ENCODE measurements around the gene PRG2.

Gene PRG2, protein sequence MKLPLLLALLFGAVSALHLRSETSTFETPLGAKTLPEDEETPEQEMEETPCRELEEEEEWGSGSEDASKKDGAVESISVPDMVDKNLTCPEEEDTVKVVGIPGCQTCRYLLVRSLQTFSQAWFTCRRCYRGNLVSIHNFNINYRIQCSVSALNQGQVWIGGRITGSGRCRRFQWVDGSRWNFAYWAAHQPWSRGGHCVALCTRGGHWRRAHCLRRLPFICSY

DNA sequence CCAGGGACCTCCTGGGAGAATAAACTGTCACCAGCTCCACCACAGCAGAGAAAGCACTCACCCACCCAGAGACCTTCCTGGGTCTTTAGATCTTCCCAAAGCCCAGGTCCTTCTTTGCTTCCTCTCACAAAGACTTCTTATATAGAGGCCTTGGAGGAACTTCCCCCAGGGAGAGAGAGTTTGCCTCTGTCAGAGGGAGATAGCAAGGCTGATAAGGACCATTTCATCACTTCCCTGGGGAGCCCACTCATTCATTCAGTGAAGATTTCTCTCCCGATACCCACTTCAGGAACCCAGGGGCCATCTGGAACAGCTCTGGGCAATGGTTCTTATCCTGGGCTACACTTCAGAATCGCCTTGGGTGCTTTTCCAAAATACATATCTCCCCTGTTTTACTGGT is at the start of gene PRG2:
Gene PRG2 (minus strand): TSS at position 116 of the 400 bp plus-strand sequence. CDS start 706 bp downstream, outside the sequence.
- no peak for DNase-seq (ENCODE audit: low read depth)

DNA sequence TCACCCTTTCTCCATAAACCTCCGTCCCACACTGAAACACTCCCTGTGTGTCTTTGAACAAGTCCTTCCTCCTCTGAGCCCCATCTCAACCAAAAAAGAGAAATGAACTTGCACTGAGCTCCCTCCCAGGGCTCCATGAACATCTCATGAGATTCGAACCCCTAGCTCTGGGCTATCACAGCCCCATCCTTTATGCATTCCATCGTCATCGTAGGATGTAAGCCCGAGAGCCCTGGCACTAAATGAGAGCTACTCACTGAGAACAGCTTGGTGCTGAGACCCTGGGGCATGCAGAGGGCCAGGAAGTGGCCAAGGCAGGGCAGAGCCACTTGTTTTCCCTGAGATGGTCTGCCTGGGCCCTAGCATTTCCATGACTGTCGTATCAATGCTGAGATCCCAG is 49.3 kb upstream of the PRG2 start:
- no peak for DNase-seq (ENCODE audit: low read depth)

DNA sequence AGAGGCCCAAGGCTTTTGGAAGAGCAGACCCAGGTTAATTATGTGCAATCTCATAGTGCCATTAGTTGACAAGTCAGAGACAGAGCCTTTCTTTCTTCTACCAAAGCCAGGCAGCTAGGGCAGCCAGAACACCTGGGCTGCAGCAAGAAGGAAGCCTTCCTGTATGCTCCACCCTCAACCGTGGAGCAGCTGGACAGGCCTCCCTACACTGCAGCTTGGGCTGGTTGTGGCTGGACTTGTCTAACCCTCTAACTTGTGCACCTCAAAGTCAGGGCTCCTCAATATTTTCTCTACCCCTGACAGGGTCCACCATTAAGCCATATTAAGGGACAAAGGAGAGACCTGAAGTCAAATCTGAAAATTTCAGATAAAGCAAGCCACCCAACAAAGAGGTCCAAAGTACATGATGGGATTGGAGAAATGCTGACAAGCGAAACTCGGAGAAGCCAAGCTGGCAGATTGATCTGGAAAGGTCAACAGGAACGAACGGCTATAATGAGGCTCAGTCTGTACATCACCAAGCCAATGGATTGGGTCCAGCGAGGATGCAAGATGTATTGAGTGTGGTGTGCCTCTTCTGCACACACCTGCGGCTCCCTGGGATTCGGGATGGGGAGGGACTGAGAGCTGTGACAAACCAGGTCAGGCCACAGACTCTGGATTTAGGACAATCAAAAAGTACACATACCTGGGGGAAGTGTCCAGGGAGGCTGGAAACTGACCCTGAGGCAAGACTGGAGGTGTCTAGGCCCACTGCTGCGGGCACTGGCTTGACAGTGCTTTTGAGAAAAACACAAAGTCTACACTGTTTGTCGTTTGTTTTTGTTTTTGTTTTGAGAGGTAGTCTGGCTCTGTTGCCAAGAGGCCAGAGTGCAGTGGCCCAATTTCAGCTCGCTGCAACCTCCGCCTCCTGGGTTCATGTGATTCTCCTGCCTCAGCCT is 48.2 kb upstream of the PRG2 start:
- DNase-seq (ENCODE audit: low read depth): no peak

DNA sequence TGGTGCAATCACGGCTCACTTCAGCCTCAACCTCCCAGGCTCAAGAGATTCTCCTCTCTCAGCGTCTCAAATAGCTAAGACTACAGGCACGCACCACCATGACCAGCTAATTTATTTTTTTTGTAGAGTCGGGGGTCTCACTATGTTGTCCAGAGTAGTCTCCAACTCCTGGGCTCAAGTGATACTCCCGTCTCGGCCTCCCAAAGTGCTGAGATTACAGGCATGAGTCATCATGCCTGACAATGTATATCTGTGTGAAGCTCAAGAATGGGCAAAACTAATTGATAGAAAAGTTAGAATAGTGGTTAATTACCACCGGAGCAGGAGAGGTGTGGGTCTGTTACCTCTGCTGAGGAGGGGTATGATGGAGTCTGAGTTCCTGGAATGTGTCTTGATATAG is 45.6 kb upstream of the PRG2 start:
- DNase-seq (ENCODE audit: low read depth): no peak

DNA sequence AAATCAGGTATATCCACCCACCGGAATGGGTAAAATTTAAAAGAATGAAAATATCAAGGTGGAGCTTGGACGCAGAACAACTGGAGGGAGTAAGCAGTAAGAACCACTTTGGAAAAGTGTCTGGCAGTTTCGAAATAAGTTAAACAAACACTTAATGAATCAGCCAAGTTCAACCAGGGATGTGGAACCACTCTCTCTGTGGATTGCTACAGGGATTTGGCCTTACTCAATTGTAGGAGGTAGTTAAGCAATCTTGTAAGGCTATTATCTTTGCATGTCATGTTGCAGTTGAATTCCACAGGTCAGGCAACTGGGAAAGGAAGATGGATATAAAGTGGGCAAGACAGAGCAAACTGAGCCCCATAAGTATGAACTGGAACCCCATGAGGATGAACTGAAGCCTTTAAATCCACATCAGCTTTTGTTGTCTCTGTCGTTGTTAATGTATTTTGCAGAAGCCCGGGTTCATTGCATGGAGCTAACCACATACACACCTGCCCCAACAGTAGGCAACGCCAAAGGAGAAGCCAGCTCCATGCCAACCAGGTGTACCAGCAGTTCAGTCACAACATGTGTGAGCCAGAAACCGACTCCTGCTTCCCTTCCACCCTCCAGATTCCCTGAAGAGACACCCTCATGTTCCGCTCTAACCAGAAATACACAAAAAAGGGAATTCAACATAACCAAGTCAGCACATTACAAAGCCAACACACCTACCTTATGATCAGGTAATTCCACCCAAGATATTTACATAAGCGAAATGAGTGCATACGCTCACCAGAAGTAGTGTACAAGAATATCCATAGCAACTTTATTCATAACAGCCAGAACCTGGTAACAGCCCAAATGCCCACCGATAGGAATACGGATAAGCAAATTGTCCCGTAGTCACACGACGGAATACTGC is 44.4 kb upstream of the PRG2 start:
- DNase-seq (ENCODE audit: low read depth): peak; percentile 93

DNA sequence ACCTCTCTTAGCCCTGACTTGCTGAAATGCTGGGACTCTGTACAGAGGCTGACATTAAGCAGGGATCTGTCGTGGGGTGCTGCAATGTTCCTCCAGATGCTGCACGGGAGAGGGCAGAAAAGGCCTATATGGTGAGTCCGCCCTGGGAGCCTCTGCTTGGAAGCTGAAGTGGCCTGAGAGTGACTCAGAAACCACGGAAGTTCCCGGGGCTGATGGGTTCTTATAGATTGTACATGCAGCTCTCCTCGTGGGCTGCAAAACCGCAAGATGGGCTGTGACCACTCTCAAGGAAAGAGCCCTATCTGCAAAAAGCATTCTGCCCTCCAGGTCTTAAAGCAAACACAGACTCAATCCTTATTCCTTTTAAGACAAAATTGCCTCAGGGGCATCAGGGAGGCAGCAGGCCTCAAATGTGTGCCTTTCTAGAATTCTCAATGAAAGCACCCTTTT is 42.3 kb upstream of the PRG2 start:
- peak; percentile 85 for DNase-seq (ENCODE audit: low read depth)

DNA sequence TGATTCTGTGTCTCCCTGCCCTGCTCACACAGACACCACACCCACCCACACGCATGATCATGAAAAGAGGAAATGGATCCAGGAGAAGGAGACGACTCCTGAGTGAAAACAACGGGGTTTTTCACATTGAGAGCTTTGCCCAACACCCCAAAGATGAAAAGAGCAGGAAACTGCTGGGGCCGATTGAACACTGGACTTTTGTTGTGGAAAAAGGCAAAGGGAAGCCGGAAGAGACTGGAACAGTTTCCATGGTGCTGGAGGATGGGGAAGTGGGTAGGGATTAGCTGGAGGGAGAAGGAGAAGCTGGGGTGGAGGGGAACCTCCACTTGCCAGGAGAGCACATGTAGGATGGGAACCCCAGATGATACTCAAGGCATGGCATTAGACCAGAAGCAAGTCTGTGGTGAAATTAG is 41.7 kb upstream of the PRG2 start:
- DNase-seq (ENCODE audit: low read depth): no peak

DNA sequence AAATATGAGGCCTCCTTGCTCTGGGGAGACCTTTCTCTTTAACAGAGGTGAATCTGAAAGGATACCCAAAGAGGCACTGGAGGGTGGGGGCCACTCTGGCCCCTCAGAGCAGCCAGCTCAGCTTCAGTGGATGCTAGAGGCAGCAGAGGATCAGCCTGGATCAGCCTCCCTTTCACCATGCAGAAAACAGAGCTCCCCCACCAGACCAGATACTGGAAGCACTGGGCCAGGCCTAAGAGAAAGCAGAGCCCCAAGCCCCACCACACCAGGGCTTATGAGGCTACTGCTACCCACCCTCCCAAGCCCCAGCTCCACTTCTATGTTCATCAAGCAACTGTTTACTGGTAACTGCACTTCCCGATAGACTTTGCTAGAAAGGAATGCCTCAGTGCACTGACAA is 40.5 kb upstream of the PRG2 start:
- no peak for DNase-seq (ENCODE audit: low read depth)

DNA sequence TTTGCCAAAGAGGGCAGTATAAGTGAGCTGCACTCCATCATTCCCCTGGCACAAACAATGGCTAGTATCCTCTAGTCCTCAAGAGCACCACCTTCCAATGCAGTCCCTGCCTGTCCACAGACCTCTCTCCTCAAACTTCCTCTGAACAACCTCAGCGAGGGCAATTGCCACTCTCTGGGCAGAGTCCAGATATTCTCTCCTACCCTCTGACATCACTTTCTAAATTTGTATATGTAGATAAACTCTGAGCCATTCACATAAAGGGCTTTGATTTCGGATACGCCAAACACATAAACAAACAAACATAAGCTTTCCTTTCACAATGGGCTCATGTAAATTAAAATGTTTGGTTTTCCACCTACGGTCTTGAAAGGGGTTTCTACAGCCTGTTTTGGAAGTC is 39.5 kb upstream of the PRG2 start:
- DNase-seq (ENCODE audit: low read depth): no peak

DNA sequence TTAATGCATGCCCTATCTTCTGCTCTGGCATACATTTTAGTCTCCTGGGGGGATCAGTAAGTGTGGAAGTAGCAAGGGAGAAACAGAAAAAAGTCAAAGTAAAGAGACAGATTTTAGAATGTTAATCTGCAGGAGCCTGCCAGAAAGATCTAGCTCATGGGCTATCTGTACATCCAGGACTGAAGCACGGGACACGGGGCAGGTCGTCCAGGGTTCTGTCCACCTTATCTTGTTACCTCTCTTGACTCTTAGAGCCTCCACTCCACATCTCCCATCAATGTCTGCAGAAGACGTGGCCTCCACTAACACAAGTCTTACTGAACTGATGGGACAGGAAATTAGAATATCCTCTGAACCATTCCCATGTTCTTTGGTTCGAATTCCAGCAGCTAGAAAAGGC is 38.2 kb upstream of the PRG2 start:
- no peak for DNase-seq (ENCODE audit: low read depth)

DNA sequence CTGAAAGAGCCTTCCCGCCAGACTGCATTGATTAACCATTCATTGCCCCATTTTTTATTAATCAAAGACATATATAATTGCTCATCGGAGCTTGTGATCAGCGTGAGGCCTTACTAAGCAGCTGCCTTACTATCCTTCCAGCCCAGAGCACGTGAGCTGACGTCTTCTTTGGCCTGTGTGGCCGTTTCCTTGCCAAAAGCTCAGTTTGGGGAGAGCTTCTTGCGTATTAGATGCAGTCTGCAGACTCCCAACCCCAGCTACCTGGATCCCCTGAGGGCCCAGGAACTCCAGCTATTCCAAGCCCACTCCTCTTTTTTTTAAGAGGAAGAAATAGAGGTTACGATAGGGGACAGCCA is 37.3 kb upstream of the PRG2 start:
- DNase-seq (ENCODE audit: low read depth): no peak

DNA sequence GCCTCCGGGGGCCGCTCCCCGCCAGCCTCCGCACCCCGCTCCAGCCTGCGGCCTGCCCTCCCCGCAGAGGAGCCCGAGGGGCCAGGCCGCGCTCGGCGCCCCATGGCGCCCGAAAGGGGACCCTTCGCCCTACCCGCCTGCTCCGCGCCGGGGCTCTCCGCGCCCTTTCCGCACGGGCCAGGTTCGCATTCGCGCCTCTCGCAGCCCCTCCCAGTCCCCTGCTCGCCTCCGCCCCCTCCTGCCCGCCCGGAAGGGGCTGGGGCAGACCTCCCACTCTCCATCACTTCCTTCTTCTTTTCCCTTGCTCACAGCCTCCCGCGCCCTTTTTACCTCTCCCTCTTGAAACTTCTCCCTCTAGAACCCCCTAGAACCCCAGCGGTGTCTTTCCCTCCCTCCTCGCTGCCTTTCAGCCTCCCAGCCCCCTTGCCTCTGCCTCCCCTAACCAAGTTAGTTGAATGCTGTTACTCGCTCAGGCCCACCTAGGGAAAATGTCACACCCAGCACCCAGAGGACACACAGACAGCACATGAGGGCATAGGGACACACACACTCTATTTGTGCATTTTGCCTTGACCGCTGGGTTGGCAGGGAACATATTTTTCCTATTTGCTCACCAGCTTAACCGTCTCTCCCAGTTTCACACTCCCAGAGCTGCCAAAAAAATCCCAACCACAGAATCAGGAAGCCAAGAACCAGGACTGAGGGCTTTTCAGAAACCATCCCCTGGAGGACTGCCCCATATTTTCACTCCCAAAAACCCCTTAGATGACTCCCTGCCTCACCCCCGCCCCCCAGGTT is 36.7 kb upstream of the PRG2 start, which contains the start of gene SLC43A3:
Gene SLC43A3 (minus strand): TSS at position 193 of the 798 bp plus-strand sequence. CDS start 949 bp downstream, outside the sequence.
- DNase-seq (ENCODE audit: low read depth): peak; percentile 93

DNA sequence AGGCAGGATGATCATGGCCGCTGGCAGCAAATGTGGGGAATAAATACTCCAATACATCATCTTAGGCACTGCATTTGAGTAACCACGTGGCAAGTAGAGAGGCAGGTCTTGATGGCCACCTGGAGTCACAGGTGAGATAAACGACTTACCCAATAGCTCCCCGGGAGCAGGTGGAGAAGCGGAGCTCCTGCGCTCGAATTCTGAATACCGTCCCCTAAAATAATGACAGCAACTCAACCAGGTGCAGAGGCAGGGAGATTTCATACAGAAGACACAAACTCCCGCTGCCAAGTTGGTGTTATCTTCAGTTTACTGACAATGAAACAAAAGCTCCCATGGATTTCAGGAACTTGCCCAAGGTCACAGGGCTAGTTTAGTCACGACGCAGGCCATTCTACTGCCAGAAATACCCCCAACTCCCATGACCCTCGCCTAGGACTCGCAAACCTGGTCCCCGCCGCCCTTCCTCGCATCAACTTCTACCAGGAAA is 36.0 kb upstream of the PRG2 start:
- peak; percentile 29 for DNase-seq (ENCODE audit: low read depth)

DNA sequence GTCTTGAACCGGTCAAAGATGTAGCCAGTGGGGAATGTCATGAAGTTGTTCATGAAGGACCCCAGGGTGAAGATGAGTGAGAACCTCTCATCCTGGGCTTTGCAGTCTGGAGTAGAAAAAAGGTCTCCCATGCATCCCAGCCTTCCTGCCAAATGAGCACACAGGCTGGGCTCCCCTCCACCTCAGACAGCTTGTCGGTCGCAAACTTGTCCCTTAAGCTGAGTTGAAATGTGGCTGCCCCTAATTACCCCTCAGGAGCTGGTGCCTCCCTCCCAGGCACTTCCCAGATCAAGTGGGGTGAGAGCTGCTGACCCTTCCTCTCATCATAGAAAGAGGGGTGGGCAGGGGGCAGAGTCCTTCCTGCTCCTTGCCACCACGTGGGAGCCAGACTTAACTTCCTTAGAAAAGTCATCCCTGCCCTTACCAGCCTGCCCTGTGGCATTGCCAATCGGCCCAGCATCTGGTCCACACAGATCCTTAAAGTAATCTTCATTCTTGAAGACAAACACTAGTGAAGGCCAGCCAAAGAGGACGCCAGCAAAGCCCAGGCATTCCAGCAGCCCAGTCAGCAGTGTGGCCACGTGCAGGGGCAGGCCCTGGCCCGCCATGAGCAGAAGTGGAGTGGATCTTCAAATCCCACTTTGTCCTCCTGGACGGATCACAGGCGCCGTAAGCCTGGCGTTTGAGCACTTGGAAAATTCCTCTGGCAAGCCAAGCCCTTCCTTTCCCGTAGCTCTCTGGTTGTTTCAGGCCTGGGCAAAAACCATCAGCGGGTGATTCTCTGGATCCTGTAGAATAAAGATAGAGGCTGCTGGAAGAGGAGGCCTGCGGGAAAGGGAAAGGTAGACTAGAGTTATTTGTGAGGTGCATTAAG is 35.4 kb upstream of the PRG2 start:
- peak; percentile 47 for DNase-seq (ENCODE audit: low read depth)

DNA sequence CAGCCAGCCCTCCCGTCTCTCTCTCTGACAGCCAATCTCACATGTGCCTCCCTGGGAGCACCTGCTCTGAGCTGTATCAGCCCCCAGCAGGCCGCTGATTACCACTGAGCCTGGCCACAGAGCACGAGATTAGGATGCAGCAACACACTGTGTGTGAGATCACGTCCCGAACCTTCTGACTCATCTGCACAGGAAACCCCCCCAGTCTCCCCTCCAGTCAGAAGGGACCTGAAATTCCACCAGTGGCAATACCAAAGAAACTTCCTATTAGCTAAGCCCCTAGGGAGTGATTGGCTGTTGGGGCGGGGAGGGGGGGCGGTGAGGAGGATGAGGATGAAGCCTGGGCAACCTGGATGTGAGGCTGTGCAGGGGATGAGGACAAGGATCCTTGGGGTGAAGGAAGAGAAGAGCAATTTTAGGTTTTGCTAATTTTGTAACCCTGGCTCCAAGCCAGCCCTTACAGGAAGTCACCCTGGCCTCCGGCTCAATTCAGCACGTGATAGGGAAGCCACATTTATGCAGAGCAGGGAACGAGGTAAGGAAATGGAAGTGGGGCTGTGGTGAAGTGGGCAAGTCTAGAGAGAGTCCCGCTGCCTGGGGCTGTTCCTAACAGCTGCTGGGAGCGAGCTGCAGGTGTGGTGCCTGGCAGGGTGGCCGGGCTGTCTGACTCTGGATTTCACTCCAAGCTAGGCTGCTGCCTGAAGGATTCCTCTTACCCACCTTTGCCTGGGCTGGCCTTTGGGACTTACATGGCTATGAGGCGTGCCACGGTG is 34.5 kb upstream of the PRG2 start:
- DNase-seq (ENCODE audit: low read depth): peak; percentile 90

DNA sequence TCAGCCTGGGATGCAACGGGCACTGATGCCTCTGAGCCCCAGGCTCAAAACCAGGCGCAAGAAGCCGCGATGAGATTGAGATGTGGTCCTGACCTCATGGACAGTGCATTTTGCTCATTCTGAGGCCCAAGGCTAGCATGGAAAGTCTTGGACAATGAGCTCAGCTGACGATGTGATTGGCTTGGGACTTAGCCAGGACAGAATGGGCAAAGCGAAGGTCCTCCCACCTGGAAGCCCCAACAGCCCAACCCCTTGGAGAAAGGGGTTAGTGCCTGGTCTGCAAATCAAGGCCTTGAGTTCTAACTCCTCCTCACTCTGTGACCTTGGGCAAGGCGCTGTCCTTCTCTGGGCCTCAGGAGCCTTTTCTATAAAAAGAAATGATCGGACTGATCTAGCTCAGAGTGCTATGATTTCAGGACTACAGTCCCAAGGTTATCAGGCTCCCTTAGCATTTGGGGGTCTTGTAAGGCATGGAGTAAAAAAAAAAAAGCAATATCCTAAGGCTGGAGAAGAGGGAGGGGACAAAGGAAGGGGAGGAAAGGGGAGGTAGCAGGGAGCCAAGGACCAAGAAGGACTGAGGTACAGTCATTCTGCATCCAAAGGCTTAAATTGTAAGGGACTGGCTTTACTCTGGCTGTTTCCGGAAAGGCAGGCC is 33.8 kb upstream of the PRG2 start:
- no peak for DNase-seq (ENCODE audit: low read depth)

DNA sequence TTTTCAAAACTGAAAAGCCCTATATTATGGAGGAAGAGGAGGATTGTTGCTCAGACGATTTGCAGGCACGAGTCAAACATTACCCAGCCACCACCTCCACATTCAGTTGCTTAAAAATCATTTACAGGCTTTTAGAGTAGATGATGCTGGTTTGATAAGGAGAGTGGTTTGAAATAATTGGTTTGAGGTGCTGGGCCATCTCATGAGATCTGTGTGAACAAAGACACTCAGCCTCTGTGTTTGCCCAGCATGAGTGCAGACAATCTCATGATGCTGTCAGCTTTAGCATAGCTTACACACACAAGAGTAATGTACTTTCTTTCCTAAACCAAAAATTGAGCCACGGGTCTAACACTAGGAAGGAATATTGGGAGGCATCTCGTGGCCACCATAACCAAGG is 32.2 kb upstream of the PRG2 start:
- no peak for DNase-seq (ENCODE audit: low read depth)

DNA sequence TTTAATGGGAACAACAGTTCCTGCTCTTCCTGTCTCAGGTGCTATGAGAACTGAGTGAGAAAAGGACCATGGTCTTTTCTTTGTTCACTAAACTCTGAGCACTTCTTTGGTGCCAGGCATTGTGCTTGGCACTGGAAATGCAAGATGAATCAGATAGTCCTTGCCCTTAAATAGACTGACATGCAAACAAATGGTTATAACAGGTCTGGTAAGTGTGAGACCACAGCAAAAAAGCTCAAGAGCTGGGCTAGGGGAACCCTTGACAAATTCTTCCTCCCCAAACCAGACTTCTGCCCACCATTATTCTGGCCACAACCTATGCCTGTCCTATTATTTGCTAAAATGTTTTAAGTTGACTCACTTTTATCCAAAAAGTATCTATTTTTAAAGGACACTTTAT is 31.4 kb upstream of the PRG2 start:
- DNase-seq (ENCODE audit: low read depth): no peak

DNA sequence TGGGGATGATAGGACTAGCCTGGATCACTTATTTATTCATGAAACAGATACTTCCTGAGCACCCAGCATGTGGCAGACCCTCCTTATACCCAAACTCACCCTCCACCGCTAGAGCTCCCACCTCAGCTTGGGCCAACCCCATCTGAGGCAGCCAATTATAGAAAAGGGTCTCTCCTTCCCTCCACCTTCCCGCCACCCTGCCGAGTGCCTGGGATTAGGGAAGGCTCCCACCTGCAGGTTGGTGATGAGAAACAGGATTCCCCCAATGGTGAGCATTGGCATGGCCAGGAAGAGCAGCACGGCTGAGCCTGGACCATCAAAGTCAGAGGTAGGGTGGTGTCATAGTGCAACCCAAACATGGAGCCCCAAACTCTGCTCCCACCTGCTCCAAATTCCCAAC is 30.6 kb upstream of the PRG2 start:
- no peak for DNase-seq (ENCODE audit: low read depth)
